ENCODE results near the gene PODXL2.
"Not testable (repeated sequence)": the region's sequence is repeated elsewhere in the genome, so short reads cannot be mapped to it uniquely, and the experiment has no call there.

The PODXL2 gene

GRCh38 chr3:127676921-127677351 lies 48.0 kb downstream of the PODXL2 start:
- no peak for DNase-seq

- no peak for DNase-seq
Observed at GRCh38 chr3:127677541-127678314, 48.7 kb downstream of the PODXL2 start.

- DNase-seq: no peak
Observed at GRCh38 chr3:127678315-127678599, 49.3 kb downstream of the PODXL2 start.

GRCh38 chr3:127678611-127679533 lies 49.9 kb downstream of the PODXL2 start:
- no peak for DNase-seq

GRCh38 chr3:127679534-127680145 lies 50.7 kb downstream of the PODXL2 start:
- no peak for DNase-seq

- DNase-seq: no peak
Observed at GRCh38 chr3:127680146-127680661, 51.2 kb downstream of the PODXL2 start.

GRCh38 chr3:127680798-127681221 lies 51.8 kb downstream of the PODXL2 start:
- no peak for DNase-seq

- DNase-seq: not testable (repeated sequence)
Observed at GRCh38 chr3:127682175-127682554, 53.2 kb downstream of the PODXL2 start.

GRCh38 chr3:127682561-127682960 lies 53.6 kb downstream of the PODXL2 start:
- no peak for DNase-seq

- DNase-seq: no peak
Observed at GRCh38 chr3:127684871-127685707, 56.1 kb downstream of the PODXL2 start.

- DNase-seq: no peak
Observed at GRCh38 chr3:127685708-127686511, 56.9 kb downstream of the PODXL2 start.

GRCh38 chr3:127686512-127686894 lies 57.5 kb downstream of the PODXL2 start:
- no peak for DNase-seq

- DNase-seq: no peak
Observed at GRCh38 chr3:127687228-127687737, 58.3 kb downstream of the PODXL2 start.

GRCh38 chr3:127688022-127688415 lies 59.0 kb downstream of the PODXL2 start:
- DNase-seq: no peak

- peak; percentile 19 for DNase-seq
Observed at GRCh38 chr3:127688416-127689265, 59.7 kb downstream of the PODXL2 start.

GRCh38 chr3:127689266-127689860 lies 60.4 kb downstream of the PODXL2 start:
- DNase-seq: no peak

- no peak for DNase-seq
Observed at GRCh38 chr3:127690106-127690505, 61.1 kb downstream of the PODXL2 start.

GRCh38 chr3:127690823-127691452 lies 62.0 kb downstream of the PODXL2 start:
- DNase-seq: no peak

GRCh38 chr3:127691489-127691888 lies 62.5 kb downstream of the PODXL2 start:
- DNase-seq: no peak

Data from DMS79 treated with DMSO at 0.1 percent for 48 hours (cell line).